Daoy (cell line): Measurements from ENCODE around the gene CAMK1G. TPM values are rescaled to one million over a fixed set of nuclear protein-coding genes. Genes with fewer than 3 reads are reported as not detected.

Experiments used
- DNase-seq: peaks from one replicate; pipeline ENCODE4 v3.0.0-alpha.2; 2015; ENCODE audit warnings: low read depth
- total RNA-seq: library from RNA; depleted of rRNA; stranded (reverse); fragments of >200 nt; shearing (Covaris generic); gene quantifications from 2 replicates; pipeline ENCODE4 v1.2.3, GENCODE V29; 2014; rRNA removed

The CAMK1G gene
- total RNA-seq, 1 experiment from 2014 or later: not detected

- no peak for DNase-seq
Measured at GRCh38 chr1:209661071-209661470, 77.6 kb downstream of the CAMK1G start.

- DNase-seq: no peak
Measured at GRCh38 chr1:209662879-209663327, 79.4 kb downstream of the CAMK1G start.

Other genes with a start within 250 kb of the CAMK1G start
- 5.7 and 7.8 TPM in 2 replicates for gene LAMB3, start 68.7 kb downstream of the CAMK1G start, total RNA-seq
- gene G0S2, start 91.7 kb downstream of the CAMK1G start, total RNA-seq: 5.7 TPM in 1 of 2 replicates, not detected in the other
- not detected in 2 replicates for gene HSD11B1, start 121.1 kb downstream of the CAMK1G start, total RNA-seq
- not detected in 2 replicates for gene TRAF3IP3, start 172.3 kb downstream of the CAMK1G start, total RNA-seq
- 3.4 and 3.5 TPM in 2 replicates for gene C1orf74, start 200.8 kb downstream of the CAMK1G start, total RNA-seq
- not detected in 2 replicates for gene IRF6, start 222.4 kb downstream of the CAMK1G start, total RNA-seq
- 14.0 and 15.3 TPM in 2 replicates for gene UTP25, start 244.3 kb downstream of the CAMK1G start, total RNA-seq